A549 (cell line): Measurements from ENCODE around the gene TRIM28. TPM values are rescaled to one million over a fixed set of nuclear protein-coding genes. Genes with fewer than 3 reads are reported as not detected.

ENCODE experiments used
- ATAC-seq, 2 experiments: fragments of 200-7000 bp in 1 of 2; fragments of >200 bp in 1 of 2; cut with Nextera tagmentation in 1 of 2; cut with Tn5 transposase in 1 of 2; 3 replicates each; pipeline versions ENCODE4 v1.8.0 to v1.9.1; 2018 to 2020; ENCODE audit warnings: mild to moderate bottlenecking in 1 of 2, moderate library complexity in 1 of 2
- CTCF ChIA-PET: fragments of 300-600 bp; sonication (Branson Sonifier 250); formaldehyde crosslinking; extraction: SDS; loops from one replicate; lab custom pipeline; 2021; ENCODE audit warnings: antibody characterized with exemption, inconsistent platforms; lab: Yijun Ruan, JAX
- POLR2A ChIA-PET: fragments of 350-600 bp; formaldehyde crosslinking; extraction: SDS; loops from one replicate; lab custom pipeline; 2021; ENCODE audit warnings: antibody characterized with exemption, inconsistent platforms; lab: Yijun Ruan, JAX
- DNase-seq, 2 experiments: peaks; one replicate each; pipeline versions ENCODE4 v3.0.0 to v3.0.0-alpha.2; 2011 to 2016; ENCODE audit warnings: low read depth in 1 of 2, low spot score in 1 of 2
- FAIRE-seq: peaks from 2 replicates; lab custom pipeline; 2011; peaks lifted over from hg19 to GRCh38; lab: Jason Lieb, UNC
- H3K27ac ChIP-seq, 2 experiments: fragments of >200 bp; sonication (Bioruptor Twin); formaldehyde crosslinking; 3 replicates each; pipeline ENCODE4 v1.5.1; 2016 to 2017
- H3K4me1 ChIP-seq: fragments of >200 bp; sonication (Bioruptor Twin); formaldehyde crosslinking; 3 replicates; pipeline ENCODE4 v1.6.1; 2016
- H3K4me2 ChIP-seq: fragments of >200 bp; sonication (Bioruptor Twin); formaldehyde crosslinking; 3 replicates; pipeline ENCODE4 v1.6.1; 2016
- H3K4me3 ChIP-seq: fragments of >200 bp; sonication (Bioruptor Twin); formaldehyde crosslinking; 3 replicates; pipeline ENCODE4 v1.5.1; 2016
- H3K9me3 ChIP-seq: fragments of >200 bp; sonication (Bioruptor Twin); formaldehyde crosslinking; 3 replicates; pipeline ENCODE4 v1.6.1; 2016
- ATOH8 ChIP-seq: fragments of 250-450 bp; sonication (Bioruptor Pico); IDR thresholded peaks from 2 replicates; pipeline ENCODE4 v1.5.0; 2020; ENCODE audit warnings: low read depth, mild to moderate bottlenecking, moderate library complexity
- BCL3 ChIP-seq: fragments of >200 bp; sonication (Bioruptor Twin); formaldehyde crosslinking; IDR thresholded peaks from 3 replicates; pipeline ENCODE4 v1.6.1; 2016
- CBX2 ChIP-seq: fragments of 200-600 bp; sonication (generic); IDR thresholded peaks from 2 replicates; pipeline ENCODE4 v1.6.1; 2016; ENCODE audit warnings: low read depth, mild to moderate bottlenecking, borderline replicate concordance
- CEBPB ChIP-seq, 2 experiments: fragments of >200 bp in 1 of 2; sonication (Bioruptor Twin) in 1 of 2; formaldehyde crosslinking in 1 of 2; IDR thresholded peaks; 2 replicates each; pipeline ENCODE4 v1.6.1; 2012 to 2016
- CHD4 ChIP-seq: fragments of 200-600 bp; sonication (generic); IDR thresholded peaks from 2 replicates; pipeline ENCODE4 v1.6.1; 2016; ENCODE audit warnings: antibody characterized with exemption, mild to moderate bottlenecking, borderline replicate concordance
- E2F6 ChIP-seq: IDR thresholded peaks from 2 replicates; pipeline ENCODE4 v1.6.1; 2012; ENCODE audit warnings: low read depth, borderline replicate concordance
- EHF ChIP-seq: fragments of 250-450 bp; sonication (Bioruptor Pico); IDR thresholded peaks from 2 replicates; pipeline ENCODE4 v1.5.0; 2020; ENCODE audit warnings: mild to moderate bottlenecking
- ELK1 ChIP-seq: fragments of 150-350 bp; IDR thresholded peaks from 2 replicates; pipeline ENCODE4 v1.6.1; 2014; ENCODE audit warnings: low read depth, mild to moderate bottlenecking, low read length
- HOXA7 ChIP-seq: fragments of 250-450 bp; sonication (Bioruptor Pico); IDR thresholded peaks from 2 replicates; pipeline ENCODE4 v1.5.0; 2020; ENCODE audit warnings: mild to moderate bottlenecking, moderate library complexity
- HOXB5 ChIP-seq: fragments of 250-450 bp; sonication (Bioruptor Pico); IDR thresholded peaks from 2 replicates; pipeline ENCODE4 v1.5.0; 2020; ENCODE audit warnings: mild to moderate bottlenecking, moderate library complexity
- JUN ChIP-seq, 2 experiments: fragments of >200 bp; sonication (Bioruptor Twin); formaldehyde crosslinking; IDR thresholded peaks; 2 replicates in 1 of 2; 3 replicates in 1 of 2; pipeline ENCODE4 v1.6.1; 2016 to 2017
- MAZ ChIP-seq: fragments of 150-350 bp; IDR thresholded peaks from 2 replicates; pipeline ENCODE4 v1.6.1; 2014; ENCODE audit warnings: antibody characterized with exemption, low read depth, low read length, borderline replicate concordance
- MYC ChIP-seq: IDR thresholded peaks from 2 replicates; pipeline ENCODE4 v1.6.1; 2012; ENCODE audit warnings: mild to moderate bottlenecking, inconsistent platforms, low read length, improper control_type of control experiment, borderline replicate concordance
- PHF8 ChIP-seq: fragments of 200-600 bp; sonication (generic); IDR thresholded peaks from 2 replicates; pipeline ENCODE4 v1.6.1; 2016; ENCODE audit warnings: low read depth, mild to moderate bottlenecking, antibody characterized with exemption, moderate library complexity, borderline replicate concordance
- POLR2A ChIP-seq: IDR thresholded peaks from 2 replicates; pipeline ENCODE4 v1.6.1; 2012; ENCODE audit warnings: mild to moderate bottlenecking, low read length
- POLR2AphosphoS2 ChIP-seq: conservative IDR thresholded peaks from 2 replicates; pipeline ENCODE4 v1.6.1; 2012; ENCODE audit warnings: low read length, improper control_type of control experiment, inconsistent platforms
- RARB ChIP-seq: fragments of 250-450 bp; sonication (Bioruptor Pico); IDR thresholded peaks from 2 replicates; pipeline ENCODE4 v1.8.0; 2021; ENCODE audit warnings: mild to moderate bottlenecking, moderate library complexity
- REST ChIP-seq: fragments of 200-600 bp; sonication (generic); IDR thresholded peaks from 2 replicates; pipeline ENCODE4 v1.6.1; 2016; ENCODE audit warnings: antibody characterized with exemption, mild to moderate bottlenecking, moderate library complexity
- SREBF2 ChIP-seq: fragments of 450-650 bp; IDR thresholded peaks from 2 replicates; pipeline ENCODE4 v1.6.1; 2014; ENCODE audit warnings: mild to moderate bottlenecking, moderate library complexity
- TFCP2L1 ChIP-seq: fragments of 250-450 bp; sonication (Bioruptor Pico); IDR thresholded peaks from 2 replicates; pipeline ENCODE4 v1.5.0; 2021; ENCODE audit warnings: mild to moderate bottlenecking
- TP53 ChIP-seq: fragments of 250-450 bp; sonication (Bioruptor Pico); IDR thresholded peaks from 2 replicates; pipeline ENCODE4 v1.5.0; 2021; ENCODE audit warnings: mild to moderate bottlenecking, moderate library complexity
- ZSCAN20 ChIP-seq: fragments of 250-450 bp; sonication (Bioruptor Pico); IDR thresholded peaks from 2 replicates; pipeline ENCODE4 v1.8.0; 2022; ENCODE audit warnings: mild to moderate bottlenecking, moderate library complexity
- WGBS: methylation state at CpG from one replicate; pipeline ENCODE4 v1.1.6; 2017; ENCODE audit errors: missing lambda C conversion rate; 5-methylcytosine and 5-hydroxymethylcytosine counted together
- polyA plus RNA-seq, 4 experiments: library from polyadenylated mRNA; depleted of rRNA in 3 of 4; stranded (reverse); fragments of >200 nt; fragmentation: RNase III in 1 of 4; extraction: RNeasy Plus Mini Kit Qiagen cat#74134 plus additional on column Dnase treatment in 1 of 4; gene quantifications; 2 replicates in 3 of 4; 3 replicates in 1 of 4; pipeline ENCODE4 v1.2.3, GENCODE V29; 2011 to 2017
- TF ChIP-seq, protein P1 (sequence below): IDR thresholded peaks from 2 replicates; pipeline ENCODE4 v1.6.1; 2012
- TF ChIP-seq, protein P2 (sequence below): fragments of 250-450 bp; sonication (Bioruptor Pico); IDR thresholded peaks from 2 replicates; pipeline ENCODE4 v1.5.0; 2021; ENCODE audit warnings: mild to moderate bottlenecking, moderate library complexity, borderline replicate concordance
- TF ChIP-seq, protein P3 (sequence below): IDR thresholded peaks from 2 replicates; pipeline ENCODE4 v1.6.1; 2012

The TRIM28 gene
- polyA plus RNA-seq, 2 of the 4 experiments (the other 2 are of a cell fraction), result 576 to 656 TPM

DNA sequence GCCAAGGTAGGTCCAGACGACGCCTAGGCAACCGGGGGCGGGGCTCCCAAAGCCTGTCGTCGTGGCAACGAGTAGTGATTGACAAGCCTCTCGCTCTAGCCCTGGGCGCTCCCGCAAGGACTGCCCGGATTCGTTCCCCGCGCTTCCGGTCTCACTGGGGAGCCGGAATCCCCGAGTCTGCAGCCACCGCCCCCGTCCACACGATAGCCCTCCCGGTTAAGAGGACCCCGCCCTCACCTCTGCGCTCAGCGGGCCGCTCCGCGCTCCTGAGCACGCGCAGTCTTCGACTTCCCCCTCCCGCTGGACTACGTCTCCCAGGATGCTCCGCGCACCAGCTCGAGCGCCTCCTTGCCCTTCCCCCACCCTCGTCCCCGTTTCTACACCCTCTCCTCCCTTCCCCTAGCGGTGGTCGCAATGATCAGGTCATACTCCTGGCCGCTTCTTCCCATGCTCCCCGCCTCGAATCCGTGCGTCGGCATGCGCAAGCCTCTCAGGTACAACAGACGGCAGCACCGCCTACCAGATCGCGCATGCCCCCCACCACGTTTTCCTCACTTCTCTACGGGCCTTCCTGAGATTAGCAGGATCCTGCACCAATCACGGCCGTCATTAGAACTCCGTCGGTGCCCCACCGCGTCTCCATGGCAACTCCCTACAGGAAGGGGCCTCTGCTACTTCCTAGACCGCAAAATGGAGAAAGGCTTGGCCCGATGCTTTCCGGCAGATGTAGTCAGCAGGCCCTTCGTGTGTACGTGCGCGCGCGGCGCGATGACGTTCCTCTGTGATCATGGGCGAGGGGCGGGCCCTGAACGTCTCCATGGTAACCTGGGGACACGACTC lies 29.2 kb downstream of the TRIM28 start, which contains the start of gene MZF1 (continued):
- TF ChIP-seq, protein P1, sequence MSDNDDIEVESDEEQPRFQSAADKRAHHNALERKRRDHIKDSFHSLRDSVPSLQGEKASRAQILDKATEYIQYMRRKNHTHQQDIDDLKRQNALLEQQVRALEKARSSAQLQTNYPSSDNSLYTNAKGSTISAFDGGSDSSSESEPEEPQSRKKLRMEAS, result peak; percentile 57; the same call in 1 of the 2 replicates
- TF ChIP-seq HOXB5 (CRISPR knock-in tag) (no peak), POLR2A (peak; percentile 57), JUN (IDR thresholded peaks at IDR 0.05) (peak; percentile 40 to 90)

- ChIA-PET POLR2A (interaction anchor here (1.2 to 2.6 kb wide), 3 partner anchors 14 to 30 kb away, joined by 6 to 34 read pairs (median 28); partner anchors contain the start of genes TRIM28 and UBE2M), CTCF (no interaction called here)
- 3% methylated on average over 20 of the region's 20 CpGs for WGBS
- Histone ChIP-seq H3K4me3 (peak overlapping the region; percentile 67), H3K4me2 (peak overlapping the region; percentile 92), H3K27ac (peak overlapping the region; percentile 91), H3K9me3 (no peaks in the 10 kb centered on the region), H3K4me1 (peaks cover 15% of the 10 kb centered on the region)
- peak; percentile 78; the same call in 1 of the 2 replicates for TF ChIP-seq TFCP2L1
- TF ChIP-seq, protein P2, sequence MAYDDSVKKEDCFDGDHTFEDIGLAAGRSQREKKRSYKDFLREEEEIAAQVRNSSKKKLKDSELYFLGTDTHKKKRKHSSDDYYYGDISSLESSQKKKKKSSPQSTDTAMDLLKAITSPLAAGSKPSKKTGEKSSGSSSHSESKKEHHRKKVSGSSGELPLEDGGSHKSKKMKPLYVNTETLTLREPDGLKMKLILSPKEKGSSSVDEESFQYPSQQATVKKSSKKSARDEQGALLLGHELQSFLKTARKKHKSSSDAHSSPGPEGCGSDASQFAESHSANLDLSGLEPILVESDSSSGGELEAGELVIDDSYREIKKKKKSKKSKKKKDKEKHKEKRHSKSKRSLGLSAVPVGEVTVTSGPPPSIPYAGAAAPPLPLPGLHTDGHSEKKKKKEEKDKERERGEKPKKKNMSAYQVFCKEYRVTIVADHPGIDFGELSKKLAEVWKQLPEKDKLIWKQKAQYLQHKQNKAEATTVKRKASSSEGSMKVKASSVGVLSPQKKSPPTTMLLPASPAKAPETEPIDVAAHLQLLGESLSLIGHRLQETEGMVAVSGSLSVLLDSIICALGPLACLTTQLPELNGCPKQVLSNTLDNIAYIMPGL (CRISPR knock-in tag), result no peak
- TF ChIP-seq PHF8, result 0 out of 2 replicates have a peak, but pooled peaks have one; percentile 13
- TF ChIP-seq MYC, result no peak
- no peak for TF ChIP-seq ATOH8 (CRISPR knock-in tag)
- 0 out of 2 replicates have a peak, but pooled peaks have one; percentile 27 for TF ChIP-seq E2F6
- TF ChIP-seq ZSCAN20 (CRISPR knock-in tag), result no peak
- TF ChIP-seq CBX2, result no peak
- TF ChIP-seq SREBF2, result no peak
- peak; percentile 4; the same call in 1 of the 3 replicates for TF ChIP-seq BCL3
- TF ChIP-seq, protein P3, sequence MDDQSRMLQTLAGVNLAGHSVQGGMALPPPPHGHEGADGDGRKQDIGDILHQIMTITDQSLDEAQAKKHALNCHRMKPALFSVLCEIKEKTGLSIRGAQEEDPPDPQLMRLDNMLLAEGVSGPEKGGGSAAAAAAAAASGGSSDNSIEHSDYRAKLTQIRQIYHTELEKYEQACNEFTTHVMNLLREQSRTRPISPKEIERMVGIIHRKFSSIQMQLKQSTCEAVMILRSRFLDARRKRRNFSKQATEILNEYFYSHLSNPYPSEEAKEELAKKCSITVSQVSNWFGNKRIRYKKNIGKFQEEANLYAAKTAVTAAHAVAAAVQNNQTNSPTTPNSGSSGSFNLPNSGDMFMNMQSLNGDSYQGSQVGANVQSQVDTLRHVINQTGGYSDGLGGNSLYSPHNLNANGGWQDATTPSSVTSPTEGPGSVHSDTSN, result no peak
- no peak for TF ChIP-seq CEBPB (IDR thresholded peaks at IDR 0.05)
- no peak for TF ChIP-seq CHD4
- TF ChIP-seq MAZ, result 0 out of 2 replicates have a peak, but pooled peaks have one; percentile 5
- 0 out of 2 replicates have a peak, but pooled peaks have one; percentile 19 for TF ChIP-seq REST
- TF ChIP-seq TP53 (CRISPR knock-in tag), result no peak
- TF ChIP-seq EHF (CRISPR knock-in tag), result no peak
- no peak for TF ChIP-seq ELK1
- TF ChIP-seq RARB (CRISPR knock-in tag), result no peak
- no peak for TF ChIP-seq HOXA7 (CRISPR knock-in tag)
- TF ChIP-seq POLR2AphosphoS2, result no peak
- no peak for TF ChIP-seq JUN (IDR thresholded peaks at IDR 0.05)
- no peak for DNase-seq
- FAIRE-seq, result no peak
- peak in 1 of 2 experiments; percentile 2; a peak in 2 of 6 replicates for ATAC-seq
These were observed 29.8 kb downstream of the TRIM28 start for GRCh38 chr19:58573658-58574164.
